ENCODE measurements around the gene TES.
A peak's percentile ranks its signal among the peaks of the same experiment; 100 is the strongest.

TES gene

DNA sequence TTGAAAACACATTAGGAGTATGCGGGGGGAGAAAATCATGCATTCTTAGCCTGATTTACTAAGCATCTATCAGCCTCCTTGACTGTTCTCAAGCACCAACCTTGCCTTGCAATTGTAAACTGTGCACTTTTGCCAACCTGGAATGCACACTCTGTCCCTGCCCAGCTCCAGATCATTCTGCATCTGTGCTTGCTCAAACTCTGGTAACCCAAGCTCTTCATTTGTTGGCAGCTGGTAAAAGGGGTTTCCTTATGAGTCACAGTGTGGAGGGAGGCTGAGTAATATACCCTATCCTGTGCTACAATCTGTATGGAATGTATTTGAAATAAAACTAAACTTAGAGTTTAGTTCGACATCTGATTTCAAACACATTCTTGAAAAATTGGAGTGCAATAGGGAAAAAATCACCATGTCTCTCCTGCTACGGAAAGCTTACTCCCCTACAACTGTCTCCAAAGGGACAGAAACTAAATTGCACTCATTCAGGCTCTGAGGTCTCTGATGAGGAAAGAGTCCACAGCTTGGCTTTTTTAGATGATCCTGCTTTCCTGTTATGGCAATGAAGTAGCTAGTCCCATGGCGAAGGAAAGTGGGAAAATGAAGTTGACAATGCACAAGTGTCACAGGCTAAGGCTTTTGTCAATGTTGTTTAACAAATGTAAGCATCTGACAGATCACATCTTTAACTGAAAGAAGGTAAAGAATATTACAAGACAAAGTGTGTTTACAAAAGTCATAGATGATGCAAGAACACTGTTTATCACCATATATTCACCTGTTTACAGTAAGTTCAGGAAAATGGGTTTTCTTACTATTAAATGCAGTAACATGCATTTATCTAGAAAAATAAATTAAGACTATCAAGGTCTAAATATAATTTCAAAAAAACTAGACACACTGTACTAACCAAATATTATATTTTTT lies 61.9 kb downstream of the TES start:
- Histone ChIP-seq H3K27me3 (ENCODE audit: insufficient read depth, poor library complexity, severe bottlenecking) (no peaks in the 10 kb centered on the region), H3K4me1 (ENCODE audit: insufficient read depth, poor library complexity, severe bottlenecking) (peaks cover 50% of the 10 kb centered on the region), H3K36me3 (ENCODE audit: low read depth) (no peaks in the 10 kb centered on the region), H3K27ac (ENCODE audit: poor library complexity, severe bottlenecking) (peak overlapping the region; percentile 99), H3K9me3 (ENCODE audit: severe bottlenecking) (no peaks in the 10 kb centered on the region), H3K4me3 (ENCODE audit: severe bottlenecking) (no peak overlapping the region)
- DNase-seq (ENCODE audit: low spot score) = peak; percentile 77
- ATAC-seq (ENCODE audit: low read depth) = peak; percentile 97
- TF ChIP-seq, protein P1, sequence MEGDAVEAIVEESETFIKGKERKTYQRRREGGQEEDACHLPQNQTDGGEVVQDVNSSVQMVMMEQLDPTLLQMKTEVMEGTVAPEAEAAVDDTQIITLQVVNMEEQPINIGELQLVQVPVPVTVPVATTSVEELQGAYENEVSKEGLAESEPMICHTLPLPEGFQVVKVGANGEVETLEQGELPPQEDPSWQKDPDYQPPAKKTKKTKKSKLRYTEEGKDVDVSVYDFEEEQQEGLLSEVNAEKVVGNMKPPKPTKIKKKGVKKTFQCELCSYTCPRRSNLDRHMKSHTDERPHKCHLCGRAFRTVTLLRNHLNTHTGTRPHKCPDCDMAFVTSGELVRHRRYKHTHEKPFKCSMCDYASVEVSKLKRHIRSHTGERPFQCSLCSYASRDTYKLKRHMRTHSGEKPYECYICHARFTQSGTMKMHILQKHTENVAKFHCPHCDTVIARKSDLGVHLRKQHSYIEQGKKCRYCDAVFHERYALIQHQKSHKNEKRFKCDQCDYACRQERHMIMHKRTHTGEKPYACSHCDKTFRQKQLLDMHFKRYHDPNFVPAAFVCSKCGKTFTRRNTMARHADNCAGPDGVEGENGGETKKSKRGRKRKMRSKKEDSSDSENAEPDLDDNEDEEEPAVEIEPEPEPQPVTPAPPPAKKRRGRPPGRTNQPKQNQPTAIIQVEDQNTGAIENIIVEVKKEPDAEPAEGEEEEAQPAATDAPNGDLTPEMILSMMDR (IDR thresholded peaks at IDR 0.05; ENCODE audit: poor library complexity, severe bottlenecking) = no peak

DNA sequence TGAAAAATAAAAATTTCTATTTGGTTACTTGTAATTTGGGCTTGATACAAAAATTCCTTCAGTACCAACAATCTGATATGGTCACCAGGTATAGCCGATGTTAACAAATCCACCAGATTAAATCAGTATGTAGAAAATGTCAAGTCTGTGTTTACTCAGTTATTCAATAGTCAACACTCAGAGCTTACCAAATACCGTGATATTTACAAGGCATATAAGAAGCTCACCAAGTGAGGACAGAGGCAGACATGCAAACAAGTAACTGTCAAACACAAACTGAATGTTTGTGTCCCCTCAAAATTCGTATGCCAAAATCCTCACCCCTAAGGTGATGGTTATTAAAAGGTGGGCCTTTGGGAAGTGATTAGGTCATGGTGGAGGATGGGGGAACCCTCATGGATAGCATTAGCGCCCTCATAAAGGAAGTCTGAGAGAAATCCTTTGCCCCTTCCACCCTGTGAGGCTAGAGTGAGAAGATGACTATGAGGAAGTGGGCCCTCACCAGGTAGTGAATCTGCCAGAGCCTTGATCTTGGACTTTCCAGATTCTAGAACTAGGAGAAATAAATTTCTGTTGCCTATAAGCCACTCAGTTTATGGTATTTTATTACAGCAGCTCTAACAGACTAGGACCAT lies 63.1 kb downstream of the TES start:
- no peak for DNase-seq (ENCODE audit: low spot score)
- Histone ChIP-seq H3K27me3 (ENCODE audit: insufficient read depth, poor library complexity, severe bottlenecking) (no peaks in the 10 kb centered on the region), H3K4me3 (ENCODE audit: severe bottlenecking) (no peak overlapping the region), H3K36me3 (ENCODE audit: low read depth) (no peaks in the 10 kb centered on the region), H3K27ac (ENCODE audit: poor library complexity, severe bottlenecking) (peak overlapping the region; percentile 99), H3K4me1 (ENCODE audit: insufficient read depth, poor library complexity, severe bottlenecking) (peaks cover 48% of the 10 kb centered on the region), H3K9me3 (ENCODE audit: severe bottlenecking) (no peaks in the 10 kb centered on the region)
- TF ChIP-seq, protein P1 (IDR thresholded peaks at IDR 0.05; ENCODE audit: poor library complexity, severe bottlenecking) = no peak
- ATAC-seq (ENCODE audit: low read depth) = no peak; the same call in 2 of the 3 replicates

DNA sequence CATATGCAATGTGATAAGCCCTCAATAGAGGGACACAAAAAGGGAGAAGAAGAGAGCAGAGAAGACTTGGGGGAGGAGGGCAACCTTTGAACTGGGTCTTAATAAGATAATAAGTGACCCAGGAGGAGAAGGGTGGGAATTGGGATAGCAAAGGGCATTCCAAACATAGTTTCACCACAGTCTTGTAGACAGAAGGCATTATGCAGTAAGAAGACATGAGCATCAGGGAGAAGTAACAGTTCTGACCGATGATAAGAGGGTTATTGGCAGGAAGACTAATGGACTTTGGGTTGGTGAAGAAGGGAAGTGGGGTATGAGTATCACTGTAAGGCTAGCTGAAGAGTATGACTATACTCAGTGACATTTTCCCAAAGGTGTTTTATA lies 63.6 kb downstream of the TES start:
- H3K4me1 ChIP-seq (ENCODE audit: insufficient read depth, poor library complexity, severe bottlenecking) = peaks cover 47% of the 10 kb centered on the region
- H3K9me3 ChIP-seq (ENCODE audit: severe bottlenecking) = no peaks in the 10 kb centered on the region
- no peaks in the 10 kb centered on the region for H3K27me3 ChIP-seq (ENCODE audit: insufficient read depth, poor library complexity, severe bottlenecking)
- no peaks in the 10 kb centered on the region for H3K36me3 ChIP-seq (ENCODE audit: low read depth)
- ATAC-seq (ENCODE audit: low read depth) = no peak
- no peak overlapping the region for H3K4me3 ChIP-seq (ENCODE audit: severe bottlenecking)
- no peak for DNase-seq (ENCODE audit: low spot score)
- TF ChIP-seq, protein P1 (IDR thresholded peaks at IDR 0.05; ENCODE audit: poor library complexity, severe bottlenecking) = no peak
- peak overlapping the region; percentile 99 for H3K27ac ChIP-seq (ENCODE audit: poor library complexity, severe bottlenecking)

DNA sequence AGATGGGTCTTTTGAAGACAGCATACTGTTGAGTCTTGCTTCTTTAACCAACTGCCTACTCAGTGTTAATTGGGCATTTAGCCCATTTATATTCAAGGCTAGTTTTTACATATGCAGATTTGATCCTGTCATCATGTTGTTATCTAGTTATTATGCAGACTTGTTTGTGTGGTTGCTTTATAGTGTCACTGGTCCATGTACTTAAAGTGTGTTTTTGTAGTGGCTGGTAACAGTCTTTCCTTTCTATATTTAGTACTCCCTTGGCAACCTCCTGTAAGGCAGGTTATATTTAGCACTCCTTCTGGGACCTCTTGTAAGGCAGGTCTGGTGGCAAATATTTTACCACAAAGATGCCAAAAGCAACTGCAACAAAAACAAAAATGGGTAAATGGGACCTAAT lies 66.7 kb downstream of the TES start:
- ATAC-seq (ENCODE audit: low read depth) = no peak
- TF ChIP-seq, protein P1 (IDR thresholded peaks at IDR 0.05; ENCODE audit: poor library complexity, severe bottlenecking) = no peak
- Histone ChIP-seq H3K4me1 (ENCODE audit: insufficient read depth, poor library complexity, severe bottlenecking) (peaks cover 18% of the 10 kb centered on the region), H3K36me3 (ENCODE audit: low read depth) (no peaks in the 10 kb centered on the region), H3K27ac (ENCODE audit: poor library complexity, severe bottlenecking) (no peak overlapping the region), H3K9me3 (ENCODE audit: severe bottlenecking) (no peaks in the 10 kb centered on the region), H3K4me3 (ENCODE audit: severe bottlenecking) (no peak overlapping the region), H3K27me3 (ENCODE audit: insufficient read depth, poor library complexity, severe bottlenecking) (no peaks in the 10 kb centered on the region)
- DNase-seq (ENCODE audit: low spot score) = no peak

Measured in RWPE2 (cell line).